HepG2 (cell line): ENCODE results near the gene SDHAF3. TPM values are rescaled to one million over a fixed set of nuclear protein-coding genes. Genes with fewer than 3 reads are reported as not detected.

ENCODE experiments used
- ATAC-seq: fragments of 200-7000 bp; cut with Tn5 transposase; 3 replicates; pipeline ENCODE4 v1.9.1; 2020; ENCODE audit warnings: mild to moderate bottlenecking, moderate library complexity
- BruUV-seq: library from RNA; stranded (reverse); fragments of 400-500 nt; replicated peaks from 2 replicates; lab custom pipeline; 2021; lab: Mats Ljungman, UMichigan
- CTCF ChIA-PET: fragments of 300-600 bp; formaldehyde crosslinking; extraction: SDS; loops from one replicate; lab custom pipeline; 2021; ENCODE audit warnings: low total read pairs, inconsistent platforms, low intra/inter-chr PET ratio; lab: Yijun Ruan, JAX
- POLR2A ChIA-PET: fragments of 350-600 bp; sonication (Branson Sonifier 250); formaldehyde crosslinking; loops from one replicate; lab custom pipeline; 2020; ENCODE audit warnings: antibody characterized with exemption, inconsistent platforms; lab: Yijun Ruan, JAX
- DNase-seq: peaks from one replicate; pipeline ENCODE4 v3.0.0-alpha.2; 2015; ENCODE audit warnings: low spot score
- FAIRE-seq: peaks from 3 replicates; lab custom pipeline; 2011; peaks lifted over from hg19 to GRCh38; lab: Jason Lieb, UNC
- H2AFZ ChIP-seq: one replicate; pipeline ENCODE4 v1.6.1; 2011; ENCODE audit warnings: low read length, inconsistent platforms
- H3K27ac ChIP-seq: fragments of 300-600 bp; 3 replicates; pipeline ENCODE4 v1.8.0; 2011; ENCODE audit warnings: mixed run types, mild to moderate bottlenecking, mixed read lengths, low read length, inconsistent platforms; ENCODE audit not compliant: insufficient read depth; ENCODE audit errors: extremely low read length
- H3K27me3 ChIP-seq, 2 experiments: fragments of 200-600 bp in 1 of 2; 2 replicates in 1 of 2; 3 replicates in 1 of 2; pipeline versions ENCODE4 v1.6.0 to v1.8.0; 2011; ENCODE audit warnings: low read length in 2 of 2, mild to moderate bottlenecking in 2 of 2, moderate library complexity in 2 of 2, inconsistent platforms in 1 of 2; ENCODE audit not compliant: insufficient read depth in 2 of 2, control insufficient read depth in 1 of 2
- H3K36me3 ChIP-seq, 2 experiments: fragments of 200-600 bp in 1 of 2; replicated peaks in 1 of 2; 2 replicates in 1 of 2; 3 replicates in 1 of 2; pipeline versions ENCODE4 v1.5.1 to v1.8.0; 2011; ENCODE audit warnings: low read length in 2 of 2, inconsistent platforms in 1 of 2; ENCODE audit not compliant: insufficient read depth in 2 of 2, control insufficient read depth in 1 of 2
- H3K4me1 ChIP-seq: 2 replicates; pipeline ENCODE4 v1.5.1; 2012; ENCODE audit warnings: low read length, inconsistent platforms; ENCODE audit not compliant: insufficient read depth
- H3K4me2 ChIP-seq: 2 replicates; pipeline ENCODE4 v1.6.0; 2011; ENCODE audit warnings: low read depth, low read length, inconsistent platforms
- H3K4me3 ChIP-seq, 3 experiments: fragments of 200-600 bp in 1 of 3; sonication (generic), shearing (Covaris generic) in 1 of 3; replicated peaks in 1 of 3; 2 replicates each; pipeline ENCODE4 v1.5.1; 2011 to 2016; ENCODE audit warnings: low read length in 3 of 3, inconsistent platforms in 2 of 3, low read depth in 2 of 3, mild to moderate bottlenecking in 2 of 3, control low read depth in 1 of 3, mixed read lengths in 1 of 3; ENCODE audit not compliant: insufficient read depth in 1 of 3
- H3K79me2 ChIP-seq: one replicate; pipeline ENCODE4 v1.6.1; 2011; ENCODE audit warnings: low read length, inconsistent platforms; ENCODE audit not compliant: insufficient read depth
- H3K9ac ChIP-seq: 2 replicates; pipeline ENCODE4 v1.6.0; 2011; ENCODE audit warnings: mild to moderate bottlenecking, low read depth, low read length, inconsistent platforms; ENCODE audit not compliant: insufficient read depth
- H3K9me3 ChIP-seq: 2 replicates; pipeline ENCODE4 v1.5.1; 2012; ENCODE audit warnings: mild to moderate bottlenecking, low read length
- H4K20me1 ChIP-seq: 2 replicates; pipeline ENCODE4 v1.6.0; 2011; ENCODE audit warnings: inconsistent platforms, mild to moderate bottlenecking, low read length, moderate library complexity; ENCODE audit not compliant: insufficient read depth
- FOXP1 ChIP-seq, 2 experiments: fragments of 450-650 bp in 1 of 2; IDR thresholded peaks; 2 replicates each; pipeline ENCODE4 v1.6.1; 2017 to 2018; ENCODE audit warnings: antibody characterized with exemption in 1 of 2
- HIVEP1 ChIP-seq: sonication (generic); formaldehyde crosslinking; IDR thresholded peaks from 2 replicates; pipeline ENCODE4 v1.4.0; 2020; ENCODE audit warnings: mild to moderate bottlenecking, missing genetic modification reagents
- HNF4A ChIP-seq: sonication (generic); formaldehyde crosslinking; IDR thresholded peaks from 2 replicates; pipeline ENCODE4 v1.4.0; 2020; ENCODE audit warnings: missing genetic modification reagents
- MAFK ChIP-seq, 2 experiments: IDR thresholded peaks in 1 of 2; conservative IDR thresholded peaks in 1 of 2; 2 replicates each; pipeline ENCODE4 v1.6.1; 2011; ENCODE audit warnings: improper control_type of control experiment in 2 of 2, low read length in 2 of 2
- MED13 ChIP-seq: sonication (generic); formaldehyde crosslinking; IDR thresholded peaks from 2 replicates; pipeline ENCODE4 v1.5.0; 2020; ENCODE audit warnings: missing genetic modification reagents
- MYC ChIP-seq: sonication (generic); formaldehyde crosslinking; IDR thresholded peaks from 2 replicates; pipeline ENCODE4 v1.9.0; 2021; ENCODE audit warnings: missing genetic modification reagents, borderline replicate concordance
- MYNN ChIP-seq: sonication (generic); formaldehyde crosslinking; IDR thresholded peaks from 2 replicates; pipeline ENCODE4 v1.4.0; 2020; ENCODE audit warnings: mild to moderate bottlenecking, low read depth, missing genetic modification reagents
- SMAD1 ChIP-seq: sonication (generic); formaldehyde crosslinking; IDR thresholded peaks from 2 replicates; pipeline ENCODE4 v1.4.0; 2020; ENCODE audit warnings: missing genetic modification reagents, low read depth, mild to moderate bottlenecking, borderline replicate concordance
- SP4 ChIP-seq: sonication (generic); formaldehyde crosslinking; IDR thresholded peaks from 2 replicates; pipeline ENCODE4 v1.8.1; 2023; ENCODE audit warnings: mild to moderate bottlenecking, missing genetic modification reagents
- TCF12 ChIP-seq, 2 experiments: fragments of 450-650 bp in 1 of 2; sonication (generic) in 1 of 2; formaldehyde crosslinking in 1 of 2; IDR thresholded peaks; 2 replicates each; pipeline versions ENCODE4 v1.6.1 to v1.8.0; 2017 to 2022; ENCODE audit warnings: antibody characterized with exemption in 1 of 2, mild to moderate bottlenecking in 1 of 2, missing genetic modification reagents in 1 of 2, moderate library complexity in 1 of 2
- TFAP4 ChIP-seq: sonication (generic); IDR thresholded peaks from 2 replicates; pipeline ENCODE4 v1.6.1; 2016; ENCODE audit warnings: low read depth, borderline replicate concordance
- TMF1 ChIP-seq: sonication (generic); formaldehyde crosslinking; IDR thresholded peaks from 2 replicates; pipeline ENCODE4 v1.8.1; 2022; ENCODE audit warnings: low read depth, missing genetic modification reagents
- U2AF2 ChIP-seq: fragments of 200-400 bp; formaldehyde crosslinking; IDR thresholded peaks from 2 replicates; pipeline ENCODE4 v1.6.1; 2017; ENCODE audit warnings: low read depth, mild to moderate bottlenecking, low read length
- ZNF281 ChIP-seq: sonication (generic); formaldehyde crosslinking; IDR thresholded peaks from 2 replicates; pipeline ENCODE4 v1.4.0; 2020; ENCODE audit warnings: missing genetic modification reagents, borderline replicate concordance
- ZNF546 ChIP-seq: sonication (generic); formaldehyde crosslinking; conservative IDR thresholded peaks from 2 replicates; pipeline ENCODE4 v1.8.1; 2023; ENCODE audit warnings: mild to moderate bottlenecking, missing genetic modification reagents
- WGBS: methylation state at CpG from one replicate; pipeline ENCODE4 v1.1.6; 2017; ENCODE audit warnings: low lambda C conversion rate; 5-methylcytosine and 5-hydroxymethylcytosine counted together
- in situ Hi-C: cut with HindIII; loops from 2 replicates; pipeline ENCODE4 v1.10.0; 2017; ENCODE audit warnings: low pct_unique_long_range_greater_than_20kb; ENCODE audit not compliant: extremely low pct_ligation_motif_present
- intact Hi-C: fragments of 100-400 bp; cut with micrococcal nuclease; formaldehyde crosslinking; loops from one replicate; pipeline ENCODE4 v1.10.0; 2022; ENCODE audit not compliant: unreplicated experiment
- polyA plus RNA-seq, 8 experiments: library from polyadenylated mRNA; depleted of rRNA in 3 of 8; stranded (reverse) in 7 of 8; unstranded in 1 of 8; fragments of >200 nt; fragmentation: Illumina TruSeq in 4 of 8; extraction: Trizol in 4 of 8; gene quantifications; 2 replicates each; pipeline versions ENCODE4 v1.2.1 to v1.2.3, GENCODE V29; 2011 to 2016; ENCODE audit warnings: low read depth in 4 of 8, missing spikeins in 1 of 8, mixed read lengths in 1 of 8; ENCODE audit not compliant: insufficient read depth in 1 of 8
- total RNA-seq, 5 experiments: library from RNA; depleted of rRNA; stranded (reverse); fragments of >200 nt; fragmentation: Illumina TruSeq; extraction: Trizol; gene quantifications; 2 replicates each; pipeline ENCODE4 v1.2.3, GENCODE V29; 2016; ENCODE audit warnings: low read depth in 1 of 5

The SDHAF3 gene
- total and polyA plus RNA-seq, 2 of the 13 experiments (the other 11 are each of a cell fraction or from before 2014, with no cell fraction given), result 15.2 to 32.6 TPM

- no TSS peak for BruUV-seq
- H3K4me1 ChIP-seq, result peaks cover 7% of the 10 kb centered on the region
- in situ Hi-C loops, result no loop called here
- peaks cover 13% of the 10 kb centered on the region; the same call in 1 of the 2 replicates for H3K9me3 ChIP-seq
- ChIA-PET CTCF (no interaction called here), POLR2A (no interaction called here)
- intact Hi-C loops, result no loop called here
- ATAC-seq (no peak), FAIRE-seq (no peak), DNase-seq (no peak)
- H3K9ac ChIP-seq, result no peak overlapping the region
- H2AFZ ChIP-seq, result no peak overlapping the region
- WGBS, result 95% methylated on average over 4 of the region's 4 CpGs
- no peak overlapping the region for H3K27ac ChIP-seq
- no peak overlapping the region for H3K4me3 ChIP-seq
- no peaks in the 10 kb centered on the region for H3K27me3 ChIP-seq
- H3K4me2 ChIP-seq, result no peak overlapping the region
- no peaks in the 10 kb centered on the region for H3K36me3 ChIP-seq
- H4K20me1 ChIP-seq, result no peaks in the 10 kb centered on the region
- TF ChIP-seq SMAD1 (CRISPR knock-in tag) (no peak), TFAP4 (no peak), MED13 (no peak), HIVEP1 (CRISPR knock-in tag) (no peak), ZNF281 (CRISPR knock-in tag) (no peak), HNF4A (CRISPR knock-in tag) (no peak), FOXP1 (IDR thresholded peaks at IDR 0.05) (no peak), FOXP1 (CRISPR knock-in tag; IDR thresholded peaks at IDR 0.05) (no peak), SP4 (CRISPR knock-in tag) (no peak), MYNN (CRISPR knock-in tag) (no peak), U2AF2 (no peak), MAFK (conservative IDR thresholded peaks at IDR 0.05 in 1 of 2, IDR thresholded peaks at IDR 0.05 in 1 of 2; ENCODE audit: low read length in 2 of 2) (no peak), TMF1 (CRISPR knock-in tag) (no peak), MYC (CRISPR knock-in tag) (no peak), ZNF546 (CRISPR knock-in tag) (no peak), TCF12 (IDR thresholded peaks at IDR 0.05) (no peak), TCF12 (CRISPR knock-in tag; IDR thresholded peaks at IDR 0.05) (no peak)
- H3K79me2 ChIP-seq, result peaks cover 5% of the 10 kb centered on the region
Observed at GRCh38 chr7:97167176-97167575, 49.7 kb downstream of the SDHAF3 start.
